Stimulated activated CD4-positive, alpha-beta T cell treated with anti-CD3 and anti-CD28 coated beads, Interleukin-1b, Interleukin-23, amount 100 ng/mL, for 1 hour (primary cell): ENCODE measurements around the gene RIF1.

ENCODE experiments used
- DNase-seq, 2 donors: peaks; one replicate each; pipeline ENCODE4 v3.0.0-alpha.2; 2020; ENCODE audit warnings: low read depth in 2 of 2

RIF1 gene

DNA sequence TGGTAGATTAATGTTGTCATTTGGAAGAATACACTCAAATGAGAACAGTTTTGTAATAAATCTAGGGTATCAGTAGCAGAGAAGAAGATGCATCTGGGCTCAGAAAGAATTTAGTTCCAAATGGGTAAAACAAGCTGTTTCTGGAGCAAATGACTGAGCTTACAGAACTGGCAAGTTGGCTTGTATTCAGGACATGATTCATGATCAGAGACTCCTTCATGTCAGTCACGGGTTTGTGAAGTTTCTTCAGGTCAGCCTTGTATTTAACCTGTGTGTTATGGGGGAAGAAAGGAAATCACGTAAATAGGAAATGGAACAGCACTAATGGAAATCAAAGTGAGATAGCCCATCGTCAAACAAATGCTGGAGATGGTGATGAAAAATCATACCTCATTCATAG is 109.1 kb downstream of the RIF1 start:
- DNase-seq: no peak

DNA sequence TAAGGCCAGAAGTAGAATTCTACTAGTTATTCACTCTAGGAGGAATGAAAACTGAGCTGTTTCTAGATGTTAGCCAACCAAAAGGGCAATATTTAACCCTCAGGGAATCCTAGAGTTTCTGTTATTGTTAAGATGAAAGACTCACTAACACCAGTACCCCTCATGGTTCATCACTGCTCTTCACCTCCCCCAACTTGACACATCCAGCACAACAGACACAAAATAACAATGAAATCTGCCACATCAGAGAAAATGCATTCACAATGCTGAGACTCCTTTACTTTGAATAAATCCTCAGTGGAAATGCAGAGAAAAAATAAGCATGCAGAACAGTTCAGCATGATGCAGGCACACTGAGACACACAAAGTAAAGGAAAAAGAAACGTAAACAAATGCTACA is 111.3 kb downstream of the RIF1 start:
- no peak for DNase-seq

DNA sequence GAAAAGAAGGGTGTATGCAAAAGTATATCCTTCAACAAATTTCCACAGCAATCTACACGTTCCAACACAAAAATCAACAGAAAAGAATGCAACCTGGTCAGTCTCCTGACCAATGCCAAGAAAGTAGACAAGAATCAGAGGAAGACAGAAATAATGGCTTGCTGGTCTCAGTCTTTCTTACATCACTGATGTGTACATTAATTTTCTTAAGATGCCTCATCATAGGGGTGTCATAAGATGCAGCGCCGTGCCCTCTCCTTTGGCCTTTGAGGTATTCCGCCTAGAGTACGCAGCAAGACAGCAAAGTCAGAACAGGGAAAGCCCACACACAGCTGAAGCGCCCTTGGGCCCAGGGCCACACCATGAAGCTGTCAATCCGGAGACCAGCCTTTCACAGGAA is 112.9 kb downstream of the RIF1 start:
- DNase-seq: no peak

DNA sequence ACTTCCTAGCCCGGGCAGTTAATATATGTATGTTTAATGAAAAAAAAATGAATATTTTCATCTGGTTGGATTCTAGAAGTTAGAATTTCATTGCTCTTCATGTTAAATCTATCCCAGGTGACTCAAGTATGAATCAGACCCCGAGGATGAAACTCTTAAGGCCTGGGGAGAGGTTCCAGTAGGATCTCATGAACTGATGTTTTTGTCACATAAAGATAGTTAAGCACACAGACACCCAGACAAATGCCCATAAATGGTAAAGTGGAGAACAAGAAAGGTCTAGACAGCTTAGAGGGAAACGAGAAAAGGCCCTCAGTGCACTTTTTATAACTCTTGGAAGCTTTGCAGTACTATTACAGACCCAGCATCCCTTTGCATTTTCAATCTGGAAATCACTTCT is 114.1 kb downstream of the RIF1 start:
- no peak for DNase-seq

DNA sequence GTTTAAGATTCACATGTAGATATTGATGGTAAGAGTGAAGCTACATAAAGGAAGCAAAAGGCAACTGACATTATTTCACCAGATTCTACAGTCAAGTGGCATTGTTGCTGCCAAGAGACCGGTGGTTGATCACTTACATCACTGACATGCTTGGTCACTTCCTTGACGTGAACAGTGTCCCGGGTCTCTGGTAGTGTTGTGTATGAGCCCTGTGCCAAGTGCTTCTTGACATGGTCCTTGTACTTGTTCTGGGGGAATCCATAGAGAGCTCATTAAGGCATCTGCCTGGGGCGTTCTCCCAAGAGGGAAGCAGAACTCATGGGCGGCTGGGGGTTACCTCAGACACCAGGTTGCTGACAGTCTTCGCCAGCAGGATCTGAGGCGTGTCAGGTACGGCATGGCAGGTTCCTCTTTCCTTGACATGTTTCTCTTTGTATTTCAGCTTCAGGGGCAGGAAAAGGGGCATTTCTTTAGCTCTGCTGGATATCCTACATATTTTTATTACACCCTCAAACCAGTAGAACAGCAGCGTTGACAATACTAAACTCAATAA is 116.2 kb downstream of the RIF1 start:
- DNase-seq: no peak

DNA sequence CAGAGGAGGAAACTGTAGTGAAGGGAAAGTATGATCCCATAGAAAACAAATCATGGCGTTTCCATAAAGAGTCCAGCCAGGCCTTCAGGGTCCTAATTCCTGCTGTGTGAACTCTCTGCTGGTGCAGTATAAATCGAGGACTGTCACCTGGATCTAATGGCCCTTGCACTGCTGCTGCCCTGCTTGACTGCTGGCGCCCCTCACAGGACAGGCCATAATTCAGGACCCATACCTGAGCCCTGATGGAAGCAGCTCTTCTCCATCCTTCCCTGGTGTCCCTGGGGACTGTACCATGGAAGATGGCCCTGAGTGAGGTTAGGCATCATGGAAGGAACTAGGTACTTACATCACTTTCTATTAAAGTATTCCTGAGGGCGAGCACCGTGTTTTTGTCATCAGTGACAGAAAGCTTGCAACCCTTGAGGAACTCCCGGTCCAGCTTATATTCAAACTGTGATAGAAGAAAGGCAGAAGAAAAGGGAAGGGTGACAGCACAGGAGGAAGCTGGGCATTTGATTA is 116.9 kb downstream of the RIF1 start:
- no peak for DNase-seq
